ENCODE data around the gene CDH4.

The CDH4 gene

DNA sequence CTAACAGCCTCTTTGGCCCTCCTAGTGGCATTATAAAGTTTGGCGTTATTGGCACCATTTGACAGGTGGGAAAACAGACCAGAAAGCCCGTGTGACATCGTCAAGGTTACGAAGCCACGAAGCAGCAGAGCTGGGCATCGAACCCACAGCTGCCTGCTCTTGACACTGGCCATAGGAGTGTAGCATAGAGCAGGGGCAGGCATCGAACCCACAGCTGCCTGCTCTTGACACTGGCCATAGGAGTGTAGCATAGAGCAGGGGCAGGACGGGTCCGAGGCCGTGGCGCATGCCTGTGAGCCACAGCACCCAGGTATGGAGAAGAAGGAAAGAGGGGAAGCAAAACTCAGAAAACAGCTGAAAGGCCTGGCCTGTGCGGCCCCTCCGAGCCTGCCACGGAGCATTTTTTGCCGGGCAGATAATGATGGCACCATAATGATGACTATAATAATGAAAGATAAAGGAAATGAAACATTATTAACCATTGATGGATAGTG is 33.1 kb downstream of the CDH4 start:
- no peak for DNase-seq

DNA sequence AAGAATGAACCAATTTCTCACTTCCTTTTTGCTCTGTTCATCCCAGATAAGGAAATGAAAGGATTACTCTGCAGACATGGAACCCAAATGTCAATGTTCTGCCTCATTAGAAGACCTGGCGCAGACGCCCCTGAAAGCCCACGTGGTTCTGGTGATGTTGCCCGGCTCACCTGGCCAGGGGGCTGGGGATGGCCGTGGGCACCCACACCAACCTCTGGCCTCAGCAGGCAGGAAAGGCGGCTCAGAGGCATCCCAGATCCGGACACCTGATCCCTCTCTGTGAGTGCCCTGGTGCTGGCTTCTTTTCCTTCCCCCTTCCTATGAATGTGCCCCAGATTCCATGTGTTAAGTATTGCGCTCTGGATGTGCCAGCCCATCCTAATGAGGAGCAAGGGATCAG is 33.6 kb downstream of the CDH4 start:
- DNase-seq = no peak

DNA sequence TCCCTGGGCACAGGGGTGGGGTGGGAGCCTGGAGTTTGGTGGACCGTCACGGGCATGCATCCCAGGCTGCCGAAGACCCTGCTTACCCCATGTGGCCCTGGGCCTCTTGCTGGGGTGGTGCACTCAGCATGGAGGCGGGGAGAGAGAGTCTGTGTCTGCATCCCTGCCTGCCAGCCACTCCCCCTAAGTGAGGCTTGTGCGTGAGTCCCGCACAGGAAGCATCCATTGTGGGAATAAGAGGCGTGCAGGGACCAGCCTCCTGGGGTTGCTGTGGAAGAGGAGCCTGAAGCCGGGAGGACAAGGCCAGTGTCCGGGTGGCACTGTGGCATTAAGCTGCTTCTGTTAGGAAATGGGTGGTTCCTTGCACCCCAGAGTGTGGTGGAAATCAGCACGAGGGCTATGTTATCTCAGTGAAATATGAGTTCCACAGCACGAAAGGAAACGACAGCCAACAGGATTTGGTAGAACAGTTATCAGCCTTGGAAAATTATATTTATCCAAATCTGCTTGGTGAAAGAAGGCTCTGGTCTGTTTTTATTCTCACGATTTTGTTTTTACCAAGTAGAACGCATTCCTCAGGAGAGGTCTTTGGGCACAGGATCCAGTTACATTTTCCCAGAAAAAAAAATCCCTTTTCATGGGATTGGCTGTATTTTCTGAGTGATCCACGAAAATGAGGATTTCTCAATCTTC is 35.7 kb downstream of the CDH4 start:
- DNase-seq = no peak

DNA sequence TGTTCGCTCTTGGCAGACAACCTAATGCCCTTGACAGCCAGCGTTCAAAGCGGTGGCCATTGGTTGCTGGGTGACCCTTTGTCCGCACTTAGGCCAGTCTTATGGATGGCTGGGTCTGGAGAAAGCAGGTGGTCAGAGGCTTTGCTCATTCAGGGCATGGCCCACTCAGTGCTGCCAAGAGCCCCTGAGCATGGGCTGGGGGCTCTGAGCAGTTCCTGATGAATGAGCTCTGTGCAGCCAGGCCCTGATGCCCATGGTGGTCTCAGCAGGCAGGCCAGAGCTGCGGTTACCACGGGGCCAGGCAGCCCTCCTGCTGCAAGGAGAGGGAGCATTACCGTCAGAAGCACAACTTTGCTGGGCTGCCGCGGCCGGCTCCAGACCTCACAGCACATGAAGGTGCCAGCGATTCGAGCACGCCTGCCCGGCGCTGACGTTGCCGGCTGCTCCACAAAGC is 36.3 kb downstream of the CDH4 start:
- DNase-seq = no peak

DNA sequence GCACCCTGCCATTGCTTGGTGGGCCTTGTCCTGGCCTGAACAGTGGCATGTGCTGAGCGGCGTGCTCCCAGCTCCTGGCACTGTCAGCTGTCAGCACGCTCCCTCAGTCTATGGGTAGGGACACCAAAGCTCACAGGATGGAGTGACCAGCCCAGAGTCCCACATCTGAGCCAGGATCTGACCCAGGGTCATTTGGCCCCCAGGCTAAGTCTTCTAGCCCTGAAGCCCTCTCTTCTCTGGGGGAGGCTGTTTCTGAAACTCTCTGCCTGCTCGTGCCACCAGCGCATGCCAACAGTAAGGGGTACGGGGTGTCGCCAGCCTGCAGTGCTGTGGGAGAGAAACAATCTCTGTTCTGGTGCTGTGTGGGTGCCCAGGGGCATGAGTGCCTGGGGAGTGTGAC is 37.1 kb downstream of the CDH4 start:
- DNase-seq = no peak

DNA sequence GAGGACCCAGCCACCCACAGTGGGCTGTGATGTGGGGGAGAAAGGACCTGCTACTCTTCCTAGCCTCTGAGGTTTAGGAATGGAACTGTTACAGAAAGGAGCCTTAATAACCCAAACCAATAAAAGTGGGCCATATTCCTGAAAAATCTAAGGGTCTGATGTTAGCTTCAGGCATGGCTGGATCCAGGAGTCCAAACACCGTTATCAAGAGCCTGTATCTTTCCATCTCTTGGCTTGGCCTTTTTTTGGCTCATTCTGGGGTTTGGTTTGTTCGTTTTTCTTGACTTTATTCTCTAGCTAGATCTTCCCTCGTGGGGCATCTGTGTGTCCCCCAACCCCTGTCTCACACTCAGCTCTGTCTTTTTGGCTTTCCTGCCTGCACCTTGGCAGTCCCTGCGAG is 38.7 kb downstream of the CDH4 start:
- DNase-seq = no peak

DNA sequence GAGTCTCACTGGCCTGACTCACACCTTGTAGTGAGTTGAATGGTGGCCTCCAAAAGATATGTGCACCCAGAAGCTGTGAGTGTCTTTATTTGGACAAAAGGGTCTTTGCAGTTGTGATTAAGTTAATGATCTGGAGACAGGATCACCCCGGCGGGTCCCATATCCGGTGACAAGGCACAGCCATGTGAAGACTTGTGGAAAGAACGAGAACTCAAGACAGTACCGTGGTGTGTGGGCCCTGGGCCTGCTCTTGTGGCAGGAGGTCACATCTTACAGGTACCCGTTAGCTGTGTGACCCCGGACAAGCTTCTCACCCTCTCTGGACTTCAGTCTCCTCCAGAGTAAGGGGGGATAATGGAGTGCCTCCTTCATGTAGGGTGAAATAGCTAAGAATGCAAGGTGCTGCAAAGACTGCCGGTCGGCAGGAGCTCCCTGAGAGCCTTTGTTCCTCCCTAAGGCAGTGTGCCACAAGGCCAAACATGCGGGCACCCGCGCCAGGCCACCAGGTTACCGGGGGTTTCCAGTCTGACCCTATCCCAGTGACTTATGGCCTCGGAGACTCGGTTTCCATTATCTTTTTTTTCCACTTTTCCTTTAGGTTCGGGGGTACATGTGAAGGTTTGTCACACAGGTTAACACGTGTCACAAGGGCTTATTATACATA is 39.2 kb downstream of the CDH4 start:
- no peak for DNase-seq

DNA sequence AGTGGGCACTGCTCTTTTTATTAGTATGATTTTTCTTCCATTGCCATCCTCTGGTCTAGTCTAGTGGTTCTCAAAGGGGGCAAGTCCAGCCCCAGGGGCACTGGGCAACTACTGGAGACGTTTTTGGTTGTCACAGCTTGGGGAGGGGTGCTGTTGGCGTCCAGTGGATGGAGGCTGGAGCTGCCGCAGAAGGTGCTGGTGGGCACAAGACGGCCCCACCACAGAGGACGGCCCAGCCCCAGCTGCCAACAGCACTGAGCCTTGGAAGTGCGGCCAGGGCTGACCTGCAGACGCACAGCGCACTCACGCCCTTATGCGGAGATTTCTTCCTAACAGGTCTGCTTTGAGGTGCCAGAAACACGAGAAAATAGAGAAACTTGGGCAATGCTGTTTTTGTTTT is 40.3 kb downstream of the CDH4 start:
- no peak for DNase-seq

DNA sequence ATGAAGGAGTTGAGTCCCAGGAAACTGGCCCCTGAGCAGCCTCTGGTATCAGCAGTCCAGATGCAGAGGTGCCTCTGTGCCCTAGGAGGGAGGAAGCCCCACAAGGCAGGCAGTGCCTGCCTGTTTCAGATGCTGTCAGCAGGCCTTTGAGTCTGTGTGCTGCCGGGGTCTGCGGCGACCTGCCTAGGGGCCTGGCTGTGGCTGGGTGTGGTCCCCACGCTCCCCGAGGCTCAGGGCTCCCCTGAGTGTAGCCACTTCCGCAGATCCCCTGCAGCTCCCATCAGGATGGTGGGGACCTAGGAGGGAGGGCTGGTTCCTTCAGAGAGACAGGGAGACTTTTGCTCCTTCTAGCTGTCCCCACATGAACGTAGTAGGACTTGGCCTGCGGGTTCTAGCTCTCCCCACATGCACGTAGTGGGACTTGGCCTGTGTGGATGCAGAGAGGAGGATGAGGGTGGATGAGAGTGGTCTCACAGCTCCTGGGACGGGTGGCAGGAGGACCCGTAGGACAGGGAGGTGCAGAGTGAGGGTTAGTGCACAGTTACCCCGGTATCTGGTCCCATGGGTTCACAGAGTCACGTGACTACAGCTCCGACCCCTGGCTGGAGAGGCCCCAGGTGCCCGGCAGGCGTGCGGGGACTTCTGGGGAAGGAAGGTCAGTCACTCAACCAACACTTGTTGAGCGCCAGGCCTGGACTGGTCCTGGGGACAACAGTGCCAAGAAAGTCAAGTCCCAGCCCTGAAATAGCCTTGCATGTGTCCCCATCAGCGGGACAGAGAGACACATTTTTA is 41.0 kb downstream of the CDH4 start:
- DNase-seq = no peak

DNA sequence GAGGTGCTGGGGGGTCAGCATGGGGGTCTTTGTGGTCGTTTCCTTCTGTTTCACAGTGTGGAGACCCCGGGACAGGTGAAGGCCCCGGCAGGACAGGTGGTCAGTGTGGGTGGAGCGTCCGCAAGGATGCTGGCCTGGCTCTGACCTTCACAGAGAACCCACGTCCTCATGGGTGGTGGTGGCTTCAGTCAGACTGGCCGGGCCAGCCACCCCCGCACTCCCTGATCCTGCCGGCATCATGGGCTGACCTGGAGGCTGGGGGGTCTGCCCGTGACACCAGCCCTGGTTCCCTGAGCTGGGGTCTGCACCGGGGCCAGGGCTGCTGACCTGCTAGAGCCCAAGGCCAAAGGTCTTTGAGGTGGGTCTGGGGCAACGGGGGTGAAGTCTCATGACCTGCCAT is 41.9 kb downstream of the CDH4 start:
- DNase-seq = no peak

DNA sequence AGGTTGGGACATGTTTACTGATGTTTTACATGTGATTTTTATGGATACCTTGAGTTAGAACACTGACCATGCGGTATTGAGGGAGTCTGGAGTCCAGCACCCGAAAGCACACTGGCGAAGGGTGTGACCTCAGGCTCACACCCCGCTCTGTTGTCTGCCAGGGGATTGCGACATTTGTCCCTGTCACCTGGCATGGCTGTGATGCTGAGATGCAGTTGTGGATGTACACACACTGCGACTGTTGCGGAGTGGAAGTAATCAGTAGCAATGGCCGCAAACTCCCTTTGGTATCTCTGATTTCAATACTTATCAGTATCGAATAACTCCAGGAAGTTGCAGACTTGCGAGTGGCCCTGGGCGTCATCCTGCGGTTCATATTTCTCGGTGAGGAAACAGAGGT is 43.2 kb downstream of the CDH4 start:
- DNase-seq = no peak

DNA sequence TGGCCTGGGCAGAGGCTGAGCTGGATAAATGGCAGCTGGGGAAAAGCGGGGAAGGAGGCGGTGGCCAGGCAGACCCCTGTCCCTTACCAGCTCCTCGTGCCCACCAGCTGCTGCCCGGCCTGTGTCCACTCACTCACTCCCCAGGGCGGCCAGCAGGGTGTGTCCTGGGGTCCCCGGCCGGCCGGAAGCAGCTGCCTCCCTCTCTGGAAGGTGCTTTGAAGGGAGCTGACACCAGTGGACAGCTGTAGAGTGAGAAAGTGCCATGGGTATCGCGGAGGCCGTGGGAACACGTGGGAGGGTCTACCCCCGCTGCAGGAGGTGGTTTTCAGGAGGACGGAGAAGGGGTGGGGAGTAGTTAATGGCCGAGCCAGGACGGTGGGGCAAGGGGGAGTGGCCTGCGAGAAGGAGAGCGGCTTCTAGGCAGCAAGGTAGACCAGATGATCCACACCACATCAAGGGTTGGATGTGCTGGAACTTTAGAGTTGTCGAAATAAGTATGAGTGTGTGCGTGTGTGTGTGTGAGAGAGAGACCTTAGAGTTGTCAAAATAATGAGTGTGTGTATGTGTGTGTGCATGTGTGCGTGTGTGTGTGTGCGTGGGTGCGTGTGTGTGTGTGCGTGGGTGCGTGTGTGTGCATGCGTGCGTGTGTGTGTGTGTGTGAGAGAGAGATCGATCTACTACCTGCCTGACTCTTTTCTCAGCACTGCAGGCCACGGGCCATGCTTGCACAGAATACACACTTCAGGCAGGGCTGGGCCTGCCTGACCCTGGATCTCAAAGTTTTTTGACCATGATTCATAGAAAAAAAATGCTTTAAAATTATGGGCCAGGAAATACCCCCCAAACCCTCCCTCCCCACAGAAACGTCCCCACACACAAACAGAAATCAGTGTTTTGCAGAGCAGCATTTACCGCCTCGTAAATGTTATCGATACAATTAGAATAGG is 43.9 kb downstream of the CDH4 start:
- DNase-seq = no peak

DNA sequence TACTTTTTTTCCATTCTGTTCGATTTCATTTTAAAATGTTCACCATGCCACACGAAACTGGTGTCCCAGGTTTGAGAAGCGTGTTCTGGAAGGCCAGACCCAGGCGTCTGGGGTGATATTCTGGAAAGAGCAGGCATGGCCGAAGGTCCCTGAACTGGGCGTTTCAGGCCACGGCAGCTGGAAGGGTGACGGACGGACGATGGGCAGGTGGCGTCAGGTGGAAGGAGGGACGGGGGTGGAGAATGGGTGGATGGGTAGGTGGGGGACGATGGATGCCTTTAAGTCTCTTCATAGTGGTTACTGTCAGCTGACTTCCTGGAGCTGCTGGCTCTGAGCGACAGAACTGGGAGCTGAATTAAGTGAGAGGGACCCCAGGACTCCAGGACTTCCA is 44.6 kb downstream of the CDH4 start:
- DNase-seq = no peak

DNA sequence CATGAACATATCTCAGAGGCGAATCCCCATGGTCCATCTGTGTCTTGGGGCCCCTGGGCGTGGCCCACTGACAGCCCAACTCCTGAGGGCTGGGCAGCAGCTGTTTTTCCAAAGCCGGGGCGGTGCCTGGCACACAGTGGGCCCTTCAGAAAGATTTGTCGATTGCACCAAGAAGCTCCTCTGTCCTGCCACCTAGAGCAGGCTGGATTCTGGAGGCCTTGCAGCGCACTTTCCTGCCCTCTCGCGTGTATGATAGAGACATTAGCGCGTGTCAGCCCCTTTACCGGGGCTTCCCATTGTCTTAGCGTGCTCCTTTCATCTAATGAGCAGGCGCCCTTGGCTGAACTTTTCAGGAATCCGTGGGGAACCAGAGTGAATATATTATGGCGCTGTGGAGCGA is 45.4 kb downstream of the CDH4 start:
- DNase-seq = no peak

DNA sequence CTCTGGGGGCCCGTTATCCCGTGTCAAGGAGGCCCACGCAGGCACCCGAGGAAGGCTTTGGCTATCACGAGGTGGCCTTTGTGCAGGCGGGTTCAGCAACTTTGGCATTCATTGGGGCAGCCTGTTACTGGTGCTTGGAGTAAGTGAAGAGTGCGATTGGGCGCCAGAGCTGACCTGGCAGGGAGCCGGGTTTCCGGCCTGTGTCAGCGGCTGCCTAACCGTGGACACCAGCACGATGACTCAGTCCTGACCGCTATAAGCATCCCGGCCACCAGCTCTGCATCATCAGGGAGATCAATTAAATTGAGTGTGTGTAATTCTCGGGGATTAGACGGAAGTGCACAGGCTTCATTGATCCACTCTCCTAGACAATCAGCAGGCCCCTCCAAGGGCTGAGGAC is 45.9 kb downstream of the CDH4 start:
- no peak for DNase-seq

DNA sequence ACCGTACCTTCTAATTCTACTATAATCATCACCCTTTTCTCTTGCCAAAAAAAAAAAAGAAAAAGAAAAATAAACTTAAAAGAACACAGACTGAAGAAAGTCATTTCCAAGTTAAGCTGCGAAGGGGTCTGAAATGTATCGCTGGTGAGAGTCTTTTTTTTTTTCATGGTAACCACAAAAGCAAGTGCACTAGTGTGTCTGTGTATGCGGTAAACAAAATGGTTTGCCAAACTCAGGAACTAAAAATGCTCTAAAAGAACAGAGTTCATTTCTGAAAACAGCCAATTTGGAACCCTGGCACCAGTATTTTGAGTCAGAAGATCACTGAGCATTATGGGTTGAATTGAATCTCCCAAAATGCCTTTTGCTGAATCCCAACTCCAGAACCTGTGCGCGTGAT is 46.6 kb downstream of the CDH4 start:
- no peak for DNase-seq

DNA sequence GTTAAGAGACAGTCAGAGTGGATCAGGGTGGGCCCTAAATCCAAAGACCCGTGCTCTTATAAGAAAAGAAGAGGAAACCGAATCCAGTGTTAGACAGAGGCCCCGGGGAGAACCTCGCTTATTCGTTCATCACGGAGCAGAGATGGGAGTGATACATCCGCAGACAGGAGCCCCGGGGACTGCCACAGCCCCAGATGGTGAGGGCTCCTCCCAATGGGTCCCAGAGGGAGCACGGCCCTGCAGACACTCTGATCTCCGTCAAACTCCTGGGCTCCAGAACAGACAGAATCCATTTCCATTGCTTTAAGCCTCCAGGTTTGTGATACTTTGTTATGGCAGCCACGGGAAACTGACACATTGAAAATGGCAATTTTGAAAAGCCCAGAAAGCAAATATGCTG is 47.0 kb downstream of the CDH4 start:
- DNase-seq = no peak

DNA sequence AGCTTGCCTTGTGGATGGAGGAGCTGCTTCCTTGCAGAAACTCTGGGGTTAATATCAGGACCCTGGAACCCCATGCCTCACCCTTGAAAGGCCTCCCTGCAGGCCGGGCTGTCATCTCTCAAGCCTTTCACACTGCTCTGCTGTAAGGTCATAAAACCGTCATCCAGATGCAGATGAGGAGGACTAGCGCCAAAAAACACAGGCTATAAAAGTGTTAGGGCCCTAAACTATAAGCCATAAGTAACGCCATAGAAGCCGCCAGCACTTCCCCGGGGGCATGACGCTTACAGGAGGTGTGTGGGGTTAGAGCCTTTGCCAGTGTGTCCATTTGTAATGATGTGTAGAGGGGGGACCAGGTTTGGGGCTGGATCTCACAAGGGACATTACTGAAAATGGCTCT is 47.6 kb downstream of the CDH4 start:
- no peak for DNase-seq

DNA sequence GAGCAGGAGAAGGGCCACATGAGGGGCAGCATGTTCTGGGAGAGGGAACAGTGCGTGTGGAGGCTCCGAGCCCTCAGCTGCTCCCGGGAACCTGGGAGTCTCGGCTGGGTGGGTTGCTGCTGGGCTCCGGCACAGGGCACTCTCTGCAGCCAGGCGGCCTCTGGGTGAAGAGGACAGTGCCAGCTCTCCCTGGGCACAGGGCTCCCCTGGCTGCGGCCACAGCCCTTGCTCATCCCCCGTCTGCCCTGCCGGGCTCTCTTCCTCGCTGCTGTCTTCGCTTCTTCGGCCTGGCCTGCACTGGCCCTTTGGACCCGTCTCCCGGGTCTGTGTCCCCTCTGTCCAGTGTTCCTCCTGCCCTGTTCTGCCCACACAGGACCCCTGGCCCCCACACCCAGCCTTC is 48.2 kb downstream of the CDH4 start:
- DNase-seq = no peak

DNA sequence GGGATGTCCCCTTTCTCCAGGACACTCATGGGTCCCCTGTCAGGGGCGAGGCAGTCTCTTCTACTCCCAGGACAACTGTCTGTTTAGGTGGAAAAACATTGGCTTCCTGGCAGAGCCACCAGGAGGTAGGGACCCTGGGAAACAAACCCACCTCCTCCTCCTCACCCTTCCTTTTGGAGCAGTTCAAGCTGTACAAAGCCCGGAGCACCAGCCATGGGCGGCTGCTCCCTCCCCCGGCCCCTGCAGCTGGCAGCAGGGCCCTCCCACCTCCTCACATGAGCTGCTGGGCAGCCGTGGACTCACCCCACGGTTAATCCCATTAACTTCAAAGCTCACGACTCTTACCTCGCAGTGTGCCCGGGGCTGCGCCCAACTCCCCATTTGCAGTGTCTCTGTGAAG is 48.6 kb downstream of the CDH4 start:
- no peak for DNase-seq

DNA sequence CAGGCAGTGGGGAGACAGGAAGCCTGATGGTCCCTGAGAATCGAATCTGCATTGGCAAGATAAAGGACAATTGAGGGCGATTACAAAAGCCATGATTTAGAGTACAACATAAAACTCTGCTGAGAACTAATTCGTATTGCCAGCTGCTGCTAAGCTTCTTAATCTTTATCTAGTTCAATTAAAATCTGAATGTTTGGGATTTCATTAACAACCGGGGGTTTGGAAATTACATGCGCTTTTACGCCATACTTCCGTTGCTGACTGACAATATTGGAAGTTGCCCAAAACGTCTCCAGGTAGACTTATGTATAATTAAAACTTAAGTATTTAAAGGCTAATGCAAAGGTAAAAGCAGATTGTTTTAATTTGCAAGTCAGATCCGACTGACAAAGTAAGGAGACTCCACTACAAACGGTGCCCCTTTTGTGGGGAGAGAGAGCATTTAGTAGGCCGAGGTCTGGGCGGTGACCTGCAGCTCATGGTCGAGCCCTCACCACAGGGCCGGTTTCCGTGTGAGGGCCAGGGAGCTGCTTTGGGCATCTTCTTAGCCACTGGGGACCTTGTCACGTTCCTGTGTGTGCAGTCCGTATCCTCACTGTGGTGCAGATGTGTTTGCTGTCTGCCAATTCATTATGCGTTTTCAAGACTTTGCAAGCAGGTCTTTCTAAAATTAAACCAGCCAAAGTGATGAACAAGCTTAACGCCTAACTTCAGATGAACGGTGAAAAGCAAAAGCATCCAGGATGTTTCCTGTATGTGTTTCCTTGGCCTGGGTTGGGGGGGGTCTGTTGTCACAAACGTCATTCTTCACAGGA is 49.9 kb downstream of the CDH4 start:
- no peak for DNase-seq

DNA sequence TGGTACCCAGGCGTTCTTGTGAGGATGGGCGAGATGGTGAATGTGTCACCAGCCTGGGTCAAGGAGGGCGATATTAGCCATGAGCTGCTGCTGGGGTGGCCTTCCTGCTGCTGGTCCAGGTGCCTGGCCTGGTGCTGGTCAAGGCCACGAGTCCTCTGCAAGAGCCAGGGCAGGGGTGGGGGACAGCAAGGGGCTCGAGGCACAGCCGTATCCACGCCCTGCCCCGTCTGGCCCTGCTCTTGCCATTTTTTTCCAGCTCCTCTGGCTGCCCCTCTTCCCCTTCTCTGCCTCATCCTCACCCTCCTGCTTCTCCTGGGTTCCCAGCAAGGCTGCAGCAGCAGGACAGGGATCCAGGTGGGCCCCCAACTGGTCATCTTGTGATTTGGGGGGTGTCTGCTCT is 51.2 kb downstream of the CDH4 start:
- no peak for DNase-seq

Measured in NCI-H748 treated with DMSO at 0.1 percent for 48 hours (cell line).